SU-DHL-6 (cell line): Measurements from ENCODE around the gene CDH13.

ENCODE experiments used
- H2AFZ ChIP-seq: fragments of 200-600 bp; sonication (generic); 2 replicates; pipeline ENCODE4 v1.6.1; 2014; ENCODE audit warnings: low read depth, mild to moderate bottlenecking, moderate library complexity, mixed read lengths, antibody characterized with exemption, low read length; ENCODE audit not compliant: severe bottlenecking
- H3F3A ChIP-seq: fragments of 200-600 bp; shearing (Covaris generic); 2 replicates; pipeline ENCODE4 v1.6.0; 2016; ENCODE audit warnings: antibody characterized with exemption, mild to moderate bottlenecking; ENCODE audit not compliant: insufficient read depth
- H3K27ac ChIP-seq: fragments of 200-600 bp; sonication (generic); 2 replicates; pipeline ENCODE4 v1.5.1; 2016; ENCODE audit warnings: low read depth, mild to moderate bottlenecking, low read length, moderate library complexity, mixed read lengths
- H3K27me3 ChIP-seq: fragments of 200-600 bp; sonication (generic), shearing (Covaris generic); 2 replicates; pipeline ENCODE4 v1.6.0; 2014; ENCODE audit warnings: mild to moderate bottlenecking, low read length
- H3K36me3 ChIP-seq: fragments of 200-600 bp; sonication (generic); 2 replicates; pipeline ENCODE4 v1.6.1; 2014; ENCODE audit warnings: mild to moderate bottlenecking, low read length, mixed read lengths
- H3K4me2 ChIP-seq: fragments of 300-600, 200-600 bp; shearing (Covaris generic), sonication (generic); 2 replicates; pipeline ENCODE4 v1.6.0; 2014; ENCODE audit warnings: low read length, low read depth, mild to moderate bottlenecking; ENCODE audit not compliant: poor library complexity, severe bottlenecking
- H3K4me3 ChIP-seq: fragments of 200-600 bp; sonication (generic); 2 replicates; pipeline ENCODE4 v1.5.1; 2014; ENCODE audit warnings: antibody characterized with exemption, low read length, mild to moderate bottlenecking, mixed read lengths; ENCODE audit not compliant: insufficient read depth, poor library complexity, severe bottlenecking
- H3K79me2 ChIP-seq: fragments of 200-600 bp; sonication (generic); 2 replicates; pipeline ENCODE4 v1.6.1; 2014; ENCODE audit warnings: mild to moderate bottlenecking, low read length, moderate library complexity; ENCODE audit not compliant: insufficient read depth
- H3K9ac ChIP-seq: fragments of 200-600 bp; sonication (generic); 2 replicates; pipeline ENCODE4 v1.7.0; 2014; ENCODE audit warnings: mild to moderate bottlenecking, low read length
- H3K9me2 ChIP-seq: fragments of 200-600 bp; sonication (generic); replicated peaks from 2 replicates; pipeline ENCODE4 v1.6.1; 2014; ENCODE audit warnings: low read length; ENCODE audit not compliant: insufficient read depth
- H3K9me3 ChIP-seq: fragments of 200-600 bp; sonication (generic); 2 replicates; pipeline ENCODE4 v1.6.1; 2014; ENCODE audit warnings: low read length, mixed read lengths; ENCODE audit not compliant: insufficient read depth
- H4K20me1 ChIP-seq: fragments of 200-600 bp; sonication (generic); 2 replicates; pipeline ENCODE4 v1.6.1; 2014; ENCODE audit warnings: low read depth, mild to moderate bottlenecking, antibody characterized with exemption, low read length, moderate library complexity, mixed read lengths
- EZH2phosphoT487 ChIP-seq: fragments of 200-600 bp; sonication (generic), shearing (Covaris generic); conservative IDR thresholded peaks from 2 replicates; pipeline ENCODE4 v1.6.1; 2018; ENCODE audit warnings: mild to moderate bottlenecking, antibody characterized with exemption, low read length, moderate library complexity, mixed read lengths
- TF ChIP-seq, protein P1 (sequence below): fragments of 200-600 bp; sonication (generic); IDR thresholded peaks from one replicate; pipeline ENCODE4 v1.5.1; 2017; ENCODE audit warnings: antibody characterized with exemption, mild to moderate bottlenecking, low read length, moderate library complexity; ENCODE audit not compliant: insufficient read depth, poor library complexity, severe bottlenecking

Gene CDH13

DNA sequence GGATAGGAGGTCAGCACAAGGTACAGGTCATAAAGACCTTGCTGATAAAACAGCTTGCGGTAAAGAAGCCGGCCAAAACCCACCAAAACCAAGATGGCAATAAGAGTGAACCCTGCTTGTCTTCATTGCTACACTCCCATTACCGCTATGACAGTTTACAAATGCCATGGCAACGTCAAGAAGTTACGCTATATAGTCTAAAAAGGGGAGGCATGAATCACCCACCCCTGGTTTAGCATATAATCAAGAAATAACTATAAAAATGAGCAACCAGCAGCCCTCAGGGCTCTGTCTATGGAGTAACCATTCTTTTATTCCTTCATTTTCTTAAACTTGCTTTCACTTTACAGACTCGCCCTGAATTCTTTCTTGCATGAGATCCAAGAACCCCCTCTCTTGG lies 1180.0 kb downstream of the CDH13 start:
- H2AFZ ChIP-seq: peak overlapping the region; percentile 97
- peaks cover 20% of the 10 kb centered on the region for H3K79me2 ChIP-seq
- H3K4me2 ChIP-seq: no peak overlapping the region
- no peaks in the 10 kb centered on the region for H3K27me3 ChIP-seq
- no peaks in the 10 kb centered on the region for H3K9me2 ChIP-seq
- no peaks in the 10 kb centered on the region for H3F3A ChIP-seq
- H3K27ac ChIP-seq: no peak overlapping the region
- H3K36me3 ChIP-seq: peaks cover 15% of the 10 kb centered on the region
- no peaks in the 10 kb centered on the region for H4K20me1 ChIP-seq
- no peaks in the 10 kb centered on the region for H3K9me3 ChIP-seq
- TF ChIP-seq EZH2phosphoT487: no peak
- TF ChIP-seq, protein P1, sequence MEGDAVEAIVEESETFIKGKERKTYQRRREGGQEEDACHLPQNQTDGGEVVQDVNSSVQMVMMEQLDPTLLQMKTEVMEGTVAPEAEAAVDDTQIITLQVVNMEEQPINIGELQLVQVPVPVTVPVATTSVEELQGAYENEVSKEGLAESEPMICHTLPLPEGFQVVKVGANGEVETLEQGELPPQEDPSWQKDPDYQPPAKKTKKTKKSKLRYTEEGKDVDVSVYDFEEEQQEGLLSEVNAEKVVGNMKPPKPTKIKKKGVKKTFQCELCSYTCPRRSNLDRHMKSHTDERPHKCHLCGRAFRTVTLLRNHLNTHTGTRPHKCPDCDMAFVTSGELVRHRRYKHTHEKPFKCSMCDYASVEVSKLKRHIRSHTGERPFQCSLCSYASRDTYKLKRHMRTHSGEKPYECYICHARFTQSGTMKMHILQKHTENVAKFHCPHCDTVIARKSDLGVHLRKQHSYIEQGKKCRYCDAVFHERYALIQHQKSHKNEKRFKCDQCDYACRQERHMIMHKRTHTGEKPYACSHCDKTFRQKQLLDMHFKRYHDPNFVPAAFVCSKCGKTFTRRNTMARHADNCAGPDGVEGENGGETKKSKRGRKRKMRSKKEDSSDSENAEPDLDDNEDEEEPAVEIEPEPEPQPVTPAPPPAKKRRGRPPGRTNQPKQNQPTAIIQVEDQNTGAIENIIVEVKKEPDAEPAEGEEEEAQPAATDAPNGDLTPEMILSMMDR: no peak
- H3K9ac ChIP-seq: no peak overlapping the region
- no peak overlapping the region for H3K4me3 ChIP-seq

DNA sequence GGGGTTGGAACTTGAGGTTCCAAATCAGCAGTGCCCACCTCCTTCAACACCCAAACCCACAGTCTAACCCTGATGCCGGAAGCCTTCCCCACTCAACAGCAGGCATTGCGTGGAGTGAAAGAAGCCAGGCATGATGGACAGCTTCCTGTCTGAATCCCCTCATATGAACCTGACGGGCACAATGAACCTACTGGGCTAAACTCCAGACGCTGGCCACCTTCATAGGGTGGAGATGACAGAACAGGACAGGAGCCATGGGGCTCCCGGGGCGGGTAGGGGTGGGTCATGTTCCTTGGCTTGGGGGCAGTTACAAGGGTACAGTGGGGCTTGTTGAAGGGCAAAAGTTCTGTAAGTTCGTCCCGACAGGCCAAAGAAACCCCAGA lies 1180.5 kb downstream of the CDH13 start:
- H3K36me3 ChIP-seq: peaks cover 21% of the 10 kb centered on the region
- no peaks in the 10 kb centered on the region for H3K9me3 ChIP-seq
- no peak overlapping the region for H3K27ac ChIP-seq
- H3K79me2 ChIP-seq: peaks cover 20% of the 10 kb centered on the region
- peak overlapping the region; percentile 43 for H3K4me2 ChIP-seq
- no peaks in the 10 kb centered on the region for H3F3A ChIP-seq
- no peaks in the 10 kb centered on the region for H3K9me2 ChIP-seq
- TF ChIP-seq, protein P1: no peak
- no peak for TF ChIP-seq EZH2phosphoT487
- H3K4me3 ChIP-seq: peak overlapping the region; percentile 91
- H4K20me1 ChIP-seq: no peaks in the 10 kb centered on the region
- H2AFZ ChIP-seq: peak overlapping the region; percentile 97
- H3K9ac ChIP-seq: no peak overlapping the region
- H3K27me3 ChIP-seq: no peaks in the 10 kb centered on the region

DNA sequence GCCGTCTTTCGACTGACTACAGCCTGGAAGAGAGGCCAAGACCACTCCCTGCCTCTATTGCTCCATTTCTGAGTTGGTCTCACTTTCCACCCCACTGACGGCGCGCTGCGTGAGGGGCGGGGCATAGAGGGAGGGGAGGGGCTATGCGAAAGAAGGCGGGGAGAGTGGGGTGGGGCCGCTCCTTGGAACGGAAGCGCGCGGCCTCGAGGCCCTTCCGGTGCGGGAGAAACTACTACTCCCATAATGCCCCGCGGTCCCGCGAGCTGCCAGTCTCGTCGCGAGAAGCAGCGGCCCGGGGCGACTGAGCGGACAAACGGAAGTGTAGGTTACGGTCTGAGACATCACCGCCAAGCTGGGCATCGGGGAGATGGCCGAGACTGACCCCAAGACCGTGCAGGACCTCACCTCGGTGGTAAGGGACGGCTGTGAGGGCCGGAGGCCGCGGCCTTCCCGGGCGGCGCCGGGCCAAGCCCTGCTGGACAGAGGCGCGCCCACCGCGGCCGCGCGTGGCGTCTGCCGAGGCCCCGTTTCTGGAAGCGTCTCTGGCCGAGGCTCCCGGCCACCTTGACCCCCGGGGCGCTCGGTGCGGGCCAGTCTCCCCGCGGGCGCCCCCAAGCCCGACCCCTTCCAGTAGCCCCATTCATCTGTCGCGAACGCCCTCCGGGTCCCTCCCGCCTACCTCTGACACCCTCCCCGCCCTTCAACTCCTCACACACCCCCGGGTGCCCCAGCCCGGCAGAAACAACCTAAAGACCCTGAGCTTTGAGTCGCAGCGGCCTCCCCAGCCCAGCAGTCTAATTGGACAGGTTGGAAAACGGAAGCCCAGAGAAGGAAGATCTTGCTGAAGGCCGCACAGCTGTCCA lies 1181.2 kb downstream of the CDH13 start, which contains the start of gene HSBP1:
Gene HSBP1, plus strand, starts transcription at position 269 of the 863 bp plus-strand sequence. Its CDS starts 99 bp downstream, at position 368.
- H2AFZ ChIP-seq: peak within 1 kb of the TSS; percentile 97
- H3K27ac ChIP-seq: peak within 1 kb of the TSS; percentile 34; the same call in 1 of the 2 replicates
- peaks cover 27% of the 10 kb centered on the region for H3K36me3 ChIP-seq
- TF ChIP-seq EZH2phosphoT487: no peak
- TF ChIP-seq, protein P1: no peak
- H3K4me3 ChIP-seq: peak within 1 kb of the TSS; percentile 91
- H4K20me1 ChIP-seq: no peaks in the 10 kb centered on the region
- H3K79me2 ChIP-seq: peaks cover 20% of the 10 kb centered on the region
- H3K9me2 ChIP-seq: no peaks in the 10 kb centered on the region
- no peaks in the 10 kb centered on the region for H3K27me3 ChIP-seq
- H3F3A ChIP-seq: no peaks in the 10 kb centered on the region
- H3K9me3 ChIP-seq: no peaks in the 10 kb centered on the region
- H3K4me2 ChIP-seq: peak within 1 kb of the TSS; percentile 69
- peak within 1 kb of the TSS; percentile 81 for H3K9ac ChIP-seq
